GM19463 (cell line): ENCODE data around the gene RABGEF1.
"Not testable (repeated sequence)": the region's sequence is repeated elsewhere in the genome, so short reads cannot be mapped to it uniquely, and the experiment has no call there.

Experiments used
- ATAC-seq: cut with Tn5 transposase; IDR thresholded peaks from one replicate; pipeline ENCODE4 v1.9.1; 2021; ENCODE audit warnings: mild to moderate bottlenecking, moderate library complexity; ENCODE audit not compliant: unreplicated experiment

Gene RABGEF1

GRCh38 chr7:66845379-66846095, 105.0 kb downstream of the RABGEF1 start:
- no peak for ATAC-seq

- not testable (repeated sequence) for ATAC-seq
Observed at GRCh38 chr7:66846096-66846445, 105.5 kb downstream of the RABGEF1 start.

GRCh38 chr7:66847523-66847855, 107.0 kb downstream of the RABGEF1 start:
- ATAC-seq, result not testable (repeated sequence)

- ATAC-seq, result no peak
Observed at GRCh38 chr7:66847879-66848790, 107.6 kb downstream of the RABGEF1 start.

GRCh38 chr7:66859339-66859738, 118.8 kb downstream of the RABGEF1 start:
- ATAC-seq, result no peak

GRCh38 chr7:66859794-66860645, 119.5 kb downstream of the RABGEF1 start:
- no peak for ATAC-seq

- no peak for ATAC-seq
Observed at GRCh38 chr7:66860767-66861166, 120.2 kb downstream of the RABGEF1 start.
